HCT116 (cell line): Measurements from ENCODE around the gene ZBTB16. TPM values are rescaled to one million over a fixed set of nuclear protein-coding genes. Genes with fewer than 3 reads are reported as not detected.

ENCODE experiments used
- ATAC-seq: fragments of 200-7000 bp; cut with Tn5 transposase; 2 replicates; pipeline ENCODE4 v1.9.1; 2020; ENCODE audit warnings: mild to moderate bottlenecking, moderate library complexity
- BruUV-seq: library from RNA; stranded (reverse); fragments of 400-500 nt; replicated peaks from 2 replicates; lab custom pipeline; 2021; lab: Mats Ljungman, UMichigan
- CTCF ChIA-PET: fragments of 300-600 bp; sonication (Branson Sonifier 250); formaldehyde crosslinking; loops from one replicate; lab custom pipeline; 2021; ENCODE audit warnings: antibody characterized with exemption; lab: Charles Lee
- POLR2A ChIA-PET: fragments of 300-600, 350-600 bp; sonication (Branson Sonifier 250); formaldehyde crosslinking; loops from one replicate; lab custom pipeline; 2021; ENCODE audit warnings: antibody characterized with exemption; lab: Charles Lee
- RAD21 ChIA-PET, 2 experiments: fragments of 300-600 bp; sonication (Branson Sonifier 250); formaldehyde crosslinking; loops; one replicate each; lab custom pipeline; 2023; ENCODE audit warnings: low total read pairs in 2 of 2; ENCODE audit not compliant: uncharacterized antibody in 2 of 2, unreplicated experiment in 2 of 2, low non-redundant PET in 1 of 2; lab: Charles Lee
- DNase-seq: peaks from one replicate; pipeline ENCODE4 v3.0.0-alpha.2; 2010; ENCODE audit warnings: low read depth, low spot score
- H2AFZ ChIP-seq: fragments of 200-600 bp; shearing (Covaris generic), sonication (generic); 2 replicates; pipeline ENCODE4 v1.6.1; 2017; ENCODE audit warnings: low read depth, mixed run types, mixed read lengths, antibody characterized with exemption, low read length; ENCODE audit not compliant: poor library complexity, severe bottlenecking
- H3K27ac ChIP-seq: 2 replicates; pipeline ENCODE4 v1.5.1; 2012; ENCODE audit warnings: low read depth, low read length
- H3K27me3 ChIP-seq: fragments of 200-600 bp; sonication (generic); 2 replicates; pipeline ENCODE4 v1.6.1; 2016; ENCODE audit warnings: mixed run types, low read length, mixed read lengths; ENCODE audit not compliant: insufficient read depth
- H3K36me3 ChIP-seq, 2 experiments: fragments of 200-500 bp in 1 of 2; fragments of 200-600 bp in 1 of 2; sonication (Bioruptor generic) in 1 of 2; sonication (generic) in 1 of 2; 2 replicates each; pipeline versions ENCODE4 v1.5.1 to v1.6.1; 2014 to 2016; ENCODE audit warnings: low read length in 2 of 2, inconsistent platforms in 1 of 2, mixed read lengths in 1 of 2, mixed run types in 1 of 2; ENCODE audit not compliant: insufficient read depth in 2 of 2, control insufficient read depth in 1 of 2
- H3K4me1 ChIP-seq, 2 experiments: fragments of 200-600 bp in 1 of 2; sonication (generic) in 1 of 2; 2 replicates each; pipeline versions ENCODE4 v1.5.1 to v1.6.1; 2012 to 2017; ENCODE audit warnings: low read length in 2 of 2, inconsistent platforms in 1 of 2, mild to moderate bottlenecking in 1 of 2, mixed read lengths in 1 of 2, mixed run types in 1 of 2, moderate library complexity in 1 of 2; ENCODE audit not compliant: insufficient read depth in 2 of 2, control insufficient read depth in 1 of 2
- H3K4me2 ChIP-seq: fragments of 200-600 bp; sonication (generic); 2 replicates; pipeline ENCODE4 v1.6.1; 2017; ENCODE audit warnings: mixed run types, low read length, mixed read lengths
- H3K4me3 ChIP-seq, 2 experiments: fragments of 200-600 bp in 1 of 2; sonication (generic) in 1 of 2; replicated peaks in 1 of 2; 2 replicates each; pipeline ENCODE4 v1.5.1; 2011 to 2016; ENCODE audit warnings: low read length in 2 of 2, control low read depth in 1 of 2, low read depth in 1 of 2, mild to moderate bottlenecking in 1 of 2, mixed read lengths in 1 of 2, mixed run types in 1 of 2
- H3K79me2 ChIP-seq: fragments of 200-600 bp; sonication (generic); 2 replicates; pipeline ENCODE4 v1.6.1; 2017; ENCODE audit warnings: mild to moderate bottlenecking, mixed run types, low read length, moderate library complexity, mixed read lengths; ENCODE audit not compliant: insufficient read depth
- H3K9ac ChIP-seq: fragments of 200-600 bp; sonication (generic); 2 replicates; pipeline ENCODE4 v1.6.1; 2016; ENCODE audit warnings: low read length, mixed read lengths
- H3K9me2 ChIP-seq: fragments of 200-600 bp; sonication (generic), shearing (Covaris generic); 2 replicates; pipeline ENCODE4 v1.6.1; 2017; ENCODE audit warnings: mixed run types, mild to moderate bottlenecking, moderate library complexity; ENCODE audit not compliant: insufficient read depth
- H3K9me3 ChIP-seq, 2 experiments: fragments of 200-500 bp in 1 of 2; fragments of 200-600 bp in 1 of 2; sonication (Bioruptor generic) in 1 of 2; sonication (generic) in 1 of 2; 2 replicates each; pipeline ENCODE4 v1.6.1; 2014 to 2017; ENCODE audit warnings: low read length in 2 of 2, mixed read lengths in 2 of 2, inconsistent platforms in 1 of 2, low read depth in 1 of 2, mild to moderate bottlenecking in 1 of 2, mixed run types in 1 of 2, moderate library complexity in 1 of 2; ENCODE audit not compliant: control insufficient read depth in 1 of 2, insufficient read depth in 1 of 2
- H4K20me1 ChIP-seq: fragments of 200-600 bp; sonication (generic), shearing (Covaris generic); 2 replicates; pipeline ENCODE4 v1.6.1; 2017; ENCODE audit warnings: mixed run types, mild to moderate bottlenecking, moderate library complexity; ENCODE audit not compliant: insufficient read depth
- CTCF ChIP-seq, 3 experiments: fragments of 200-600 bp in 1 of 3; sonication (generic) in 1 of 3; IDR thresholded peaks in 2 of 3; conservative IDR thresholded peaks in 1 of 3; 2 replicates each; pipeline ENCODE4 v1.5.1; 2012 to 2017; ENCODE audit warnings: low read depth in 2 of 3, low read length in 2 of 3, antibody characterized with exemption in 1 of 3, borderline replicate concordance in 1 of 3, control low read depth in 1 of 3, mild to moderate bottlenecking in 1 of 3, mixed read lengths in 1 of 3, mixed run types in 1 of 3, moderate library complexity in 1 of 3; ENCODE audit not compliant: insufficient read depth in 1 of 3
- intact Hi-C: fragments of 100-400 bp; cut with micrococcal nuclease; formaldehyde crosslinking; loops from 2 replicates; pipeline ENCODE4 v1.10.0; 2022
- total RNA-seq: library from RNA; stranded (reverse); gene quantifications from one replicate; pipeline ENCODE4 v1.2.1, GENCODE V29; 2021; ENCODE audit not compliant: unreplicated experiment
- TF ChIP-seq, protein P1 (sequence below): IDR thresholded peaks from 2 replicates; pipeline ENCODE4 v1.6.1; 2012

Gene ZBTB16
- total RNA-seq, 1 experiment from 2014 or later: 0.30 TPM

GRCh38 chr11:114264381-114264780, 204.9 kb downstream of the ZBTB16 start:
- ChIA-PET CTCF (interaction anchor here (1.0 kb wide), 1 partner anchor 357 kb away, joined by 3 read pairs; no protein-coding TSS in a partner anchor), RAD21 (no interaction called here)

More at GRCh38 chr11:114264381-114264780, 204.9 kb downstream of the ZBTB16 start:
- H3K79me2 ChIP-seq: no peaks in the 10 kb centered on the region
- no peak overlapping the region for H3K4me3 ChIP-seq
- ATAC-seq (no peak), DNase-seq (no peak)
- no peaks in the 10 kb centered on the region for H3K9me2 ChIP-seq
- no peaks in the 10 kb centered on the region for H4K20me1 ChIP-seq
- intact Hi-C loops: loop anchor here (5.0 kb wide), 2 partner anchors 82 to 1977 kb away; no protein-coding TSS in a partner anchor
- H3K9me3 ChIP-seq: no peaks in the 10 kb centered on the region
- H3K4me2 ChIP-seq: no peak overlapping the region
- POLR2A ChIA-PET: no interaction called here
- H3K4me1 ChIP-seq: no peaks in the 10 kb centered on the region
- no peak overlapping the region for H3K27ac ChIP-seq
- no peak overlapping the region for H3K9ac ChIP-seq
- TF ChIP-seq, protein P1, sequence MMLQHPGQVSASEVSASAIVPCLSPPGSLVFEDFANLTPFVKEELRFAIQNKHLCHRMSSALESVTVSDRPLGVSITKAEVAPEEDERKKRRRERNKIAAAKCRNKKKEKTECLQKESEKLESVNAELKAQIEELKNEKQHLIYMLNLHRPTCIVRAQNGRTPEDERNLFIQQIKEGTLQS: no peak
- TF ChIP-seq CTCF (IDR thresholded peaks at IDR 0.05 in 2 of 3, conservative IDR thresholded peaks at IDR 0.05 in 1 of 3; ENCODE audit: borderline replicate concordance in 1 of 3, insufficient read depth in 1 of 3, low read depth in 2 of 3, low read length in 2 of 3): no peak
- TF ChIP-seq, all 23 proteins: peak for 0
- H3K27me3 ChIP-seq: peaks cover 28% of the 10 kb centered on the region; the same call in 1 of the 2 replicates
- no TSS peak for BruUV-seq
- H3K36me3 ChIP-seq: no peaks in the 10 kb centered on the region
- H2AFZ ChIP-seq: no peak overlapping the region
